K562 (cell line): ENCODE data around the gene DAPK1. TPM values are rescaled to one million over a fixed set of nuclear protein-coding genes. Genes with fewer than 3 reads are reported as not detected.
A peak's percentile ranks its signal among the peaks of the same experiment; 100 is the strongest.

Experiments used
- ATF3 ChIP-seq, 2 experiments: fragments of 450-650 bp in 1 of 2; sonication (generic) in 1 of 2; formaldehyde crosslinking in 1 of 2; IDR thresholded peaks in 1 of 2; conservative IDR thresholded peaks in 1 of 2; 2 replicates each; pipeline versions ENCODE4 v1.6.1 to v1.8.1; 2016 to 2023; ENCODE audit warnings: mild to moderate bottlenecking in 2 of 2, moderate library complexity in 2 of 2, inconsistent platforms in 1 of 2, missing genetic modification reagents in 1 of 2
- CBFA2T3 ChIP-seq: fragments of 450-650 bp; IDR thresholded peaks from 2 replicates; pipeline ENCODE4 v1.6.1; 2017
- CHD4 ChIP-seq: fragments of 200-600 bp; sonication (generic); IDR thresholded peaks from 3 replicates; pipeline ENCODE4 v1.6.1; 2012; ENCODE audit warnings: low read depth, mild to moderate bottlenecking, mixed read lengths, low read length, inconsistent platforms; ENCODE audit not compliant: insufficient read depth, insufficient replicate concordance, poor library complexity, severe bottlenecking
- EP300 ChIP-seq: IDR thresholded peaks from 2 replicates; pipeline ENCODE4 v1.6.1; 2012; ENCODE audit warnings: low read length, improper control_type of control experiment
- ESRRA ChIP-seq: fragments of 450-650 bp; IDR thresholded peaks from 2 replicates; pipeline ENCODE4 v1.6.1; 2014; ENCODE audit warnings: low read depth, mild to moderate bottlenecking, moderate library complexity, borderline replicate concordance
- ETS1 ChIP-seq: conservative IDR thresholded peaks from 2 replicates; pipeline ENCODE4 v1.6.1; 2011; ENCODE audit warnings: low read depth, mild to moderate bottlenecking, low read length; ENCODE audit not compliant: control insufficient read depth
- HNRNPLL ChIP-seq: fragments of 200-400 bp; formaldehyde crosslinking; IDR thresholded peaks from 2 replicates; pipeline ENCODE4 v1.6.1; 2017; ENCODE audit warnings: low read length, low read depth, mild to moderate bottlenecking; ENCODE audit not compliant: poor library complexity, severe bottlenecking
- KDM1A ChIP-seq, 2 experiments: fragments of 450-650 bp; IDR thresholded peaks; 2 replicates each; pipeline ENCODE4 v1.6.1; 2016; ENCODE audit warnings: mild to moderate bottlenecking in 2 of 2
- NR2C1 ChIP-seq, 2 experiments: fragments of 450-650 bp; IDR thresholded peaks; 2 replicates each; pipeline ENCODE4 v1.6.1; 2017; ENCODE audit warnings: mild to moderate bottlenecking in 2 of 2, antibody characterized with exemption in 1 of 2, inconsistent platforms in 1 of 2, missing compliant biosample characterization in 1 of 2, missing genetic modification characterization in 1 of 2
- PHF20 ChIP-seq: fragments of 450-650 bp; IDR thresholded peaks from 2 replicates; pipeline ENCODE4 v1.6.1; 2018; ENCODE audit not compliant: partially characterized antibody
- POLR2A ChIP-seq: fragments of 450-650 bp; conservative IDR thresholded peaks from 2 replicates; pipeline ENCODE4 v1.6.1; 2016
- PYGO2 ChIP-seq: fragments of 450-650 bp; IDR thresholded peaks from 2 replicates; pipeline ENCODE4 v1.6.1; 2016; ENCODE audit warnings: mild to moderate bottlenecking, missing genetic modification characterization, moderate library complexity, missing compliant biosample characterization
- RAD21 ChIP-seq, 2 experiments: fragments of 250-450 bp in 1 of 2; fragments of 450-650 bp in 1 of 2; sonication (Bioruptor Pico) in 1 of 2; formaldehyde crosslinking in 1 of 2; IDR thresholded peaks in 1 of 2; conservative IDR thresholded peaks in 1 of 2; 2 replicates each; pipeline versions ENCODE4 v1.4.0 to v1.8.0; 2020 to 2022; ENCODE audit warnings: mild to moderate bottlenecking in 2 of 2, moderate library complexity in 1 of 2
- RB1 ChIP-seq: fragments of 450-650 bp; IDR thresholded peaks from 2 replicates; pipeline ENCODE4 v1.6.1; 2017; ENCODE audit warnings: low read depth, mild to moderate bottlenecking
- RCOR1 ChIP-seq, 2 experiments: IDR thresholded peaks; 2 replicates each; pipeline ENCODE4 v1.6.1; 2012; ENCODE audit warnings: low read depth in 2 of 2, low read length in 2 of 2, borderline replicate concordance in 1 of 2, improper control_type of control experiment in 1 of 2
- SOX6 ChIP-seq: fragments of 450-650 bp; IDR thresholded peaks from 2 replicates; pipeline ENCODE4 v1.6.1; 2014; ENCODE audit warnings: mild to moderate bottlenecking
- SPI1 ChIP-seq: IDR thresholded peaks from 2 replicates; pipeline ENCODE4 v1.6.1; 2011; ENCODE audit warnings: low read depth, low read length, control low read depth, borderline replicate concordance
- SRSF3 ChIP-seq: fragments of 200-400 bp; formaldehyde crosslinking; IDR thresholded peaks from 2 replicates; pipeline ENCODE4 v1.6.1; 2016; ENCODE audit warnings: mild to moderate bottlenecking, low read length, moderate library complexity; ENCODE audit not compliant: insufficient read depth
- TEAD2 ChIP-seq: fragments of 450-650 bp; IDR thresholded peaks from 2 replicates; pipeline ENCODE4 v1.6.1; 2016; ENCODE audit warnings: missing genetic modification characterization, control low read depth, missing compliant biosample characterization
- TFAP4 ChIP-seq: sonication (generic); formaldehyde crosslinking; IDR thresholded peaks from 2 replicates; pipeline ENCODE4 v1.8.0; 2022; ENCODE audit warnings: missing genetic modification reagents, mild to moderate bottlenecking, moderate library complexity, borderline replicate concordance
- YBX1 ChIP-seq: fragments of 450-650 bp; IDR thresholded peaks from 2 replicates; pipeline ENCODE4 v1.7.1; 2016; ENCODE audit warnings: mild to moderate bottlenecking
- ZNF197 ChIP-seq: fragments of 200-800 bp; sonication (Bioruptor generic); IDR thresholded peaks from 2 replicates; pipeline ENCODE4 v1.6.1; 2016; ENCODE audit warnings: low read depth, missing genetic modification characterization, missing compliant biosample characterization
- ZNF217 ChIP-seq: sonication (generic); formaldehyde crosslinking; IDR thresholded peaks from 2 replicates; pipeline ENCODE4 v1.8.0; 2022; ENCODE audit warnings: mild to moderate bottlenecking, missing genetic modification reagents
- ZNF282 ChIP-seq: sonication (generic); formaldehyde crosslinking; IDR thresholded peaks from 2 replicates; pipeline ENCODE4 v1.8.1; 2023; ENCODE audit warnings: missing genetic modification reagents
- ZNF316 ChIP-seq: fragments of 450-650 bp; IDR thresholded peaks from 2 replicates; pipeline ENCODE4 v1.6.1; 2016
- ZNF764 ChIP-seq: fragments of 250-450 bp; sonication (Bioruptor Pico); IDR thresholded peaks from 2 replicates; pipeline ENCODE4 v1.4.0; 2020; ENCODE audit warnings: low read depth, mild to moderate bottlenecking, moderate library complexity
- polyA plus RNA-seq, 8 experiments: library from polyadenylated mRNA; depleted of rRNA in 4 of 8; stranded (reverse) in 5 of 8; unstranded in 3 of 8; fragments of >200 nt; fragmentation: Nextera tagmentation in 2 of 8; fragmentation: Illumina TruSeq in 1 of 8; extraction: Ambion mirVana in 2 of 8; extraction: Trizol in 1 of 8; gene quantifications; 2 replicates each; pipeline versions ENCODE4 v1.2.1 to v1.2.3, GENCODE V29; 2011 to 2014; ENCODE audit warnings: inconsistent platforms in 1 of 8, missing spikeins in 1 of 8
- total RNA-seq, 7 experiments: library from RNA; depleted of rRNA in 6 of 7; stranded (reverse); fragments of >200 nt in 6 of 7; fragmentation: Illumina TruSeq in 2 of 7; extraction: Trizol in 2 of 7; gene quantifications; 2 replicates each; pipeline versions ENCODE4 v1.2.1 to v1.2.3, GENCODE V29; 2011 to 2021; ENCODE audit warnings: low replicate concordance in 1 of 7

Gene DAPK1
- total and polyA plus RNA-seq, 9 of the 15 experiments (the other 6 are each of a cell fraction or from before 2014, with no cell fraction given), result 1.7 to 26.4 (median 15.8) TPM

- TF ChIP-seq NR2C1 (IDR thresholded peaks at IDR 0.05), result no peak
- TF ChIP-seq NR2C1 (tag; IDR thresholded peaks at IDR 0.05), result peak; percentile 40; the same call in 1 of the 2 replicates
- peak; percentile 25; the same call in 1 of the 2 replicates for TF ChIP-seq SOX6
- TF ChIP-seq ZNF282 (CRISPR knock-in tag), result no peak
- no peak for TF ChIP-seq ZNF197 (CRISPR knock-in tag)
- TF ChIP-seq PHF20, result no peak
- no peak for TF ChIP-seq CHD4
- TF ChIP-seq SRSF3, result no peak
- TF ChIP-seq KDM1A (IDR thresholded peaks at IDR 0.05), result no peak
- 0 out of 4 replicates have a peak, but pooled peaks of 1 of the 2 experiments have one; percentile 22 for TF ChIP-seq RCOR1 (IDR thresholded peaks at IDR 0.05; ENCODE audit: borderline replicate concordance in 1 of 2, low read depth in 2 of 2, low read length in 2 of 2)
- no peak for TF ChIP-seq POLR2A
- 0 out of 2 replicates have a peak, but pooled peaks have one; percentile 14 for TF ChIP-seq EP300
- no peak for TF ChIP-seq YBX1
- TF ChIP-seq ZNF316, result no peak
- no peak for TF ChIP-seq ZNF217 (CRISPR knock-in tag)
- TF ChIP-seq TFAP4 (CRISPR knock-in tag), result no peak
- peak; percentile 93 for TF ChIP-seq SPI1
- TF ChIP-seq HNRNPLL, result no peak
- TF ChIP-seq RAD21 (CRISPR knock-in tag; conservative IDR thresholded peaks at IDR 0.05 in 1 of 2, IDR thresholded peaks at IDR 0.05 in 1 of 2), result no peak
- no peak for TF ChIP-seq ETS1
- no peak for TF ChIP-seq PYGO2 (tag)
- TF ChIP-seq TEAD2 (tag), result no peak
- peak; percentile 85 for TF ChIP-seq ESRRA
- peak; percentile 15; the same call in 1 of the 2 replicates for TF ChIP-seq CBFA2T3
- TF ChIP-seq ATF3 (IDR thresholded peaks at IDR 0.05), result no peak
- TF ChIP-seq ATF3 (CRISPR knock-in tag; conservative IDR thresholded peaks at IDR 0.05), result no peak
- TF ChIP-seq ZNF764 (CRISPR knock-in tag), result no peak
- TF ChIP-seq RB1, result no peak
These were observed 59.2 kb downstream of the DAPK1 start (continued) for GRCh38 chr9:87556821-87557220.
